Measurements from ENCODE around the gene TYW1. TPM values are rescaled to one million over a fixed set of nuclear protein-coding genes. Genes with fewer than 3 reads are reported as not detected.
"Not testable (repeated sequence)": the region's sequence is repeated elsewhere in the genome, so short reads cannot be mapped to it uniquely, and the experiment has no call there.

Gene TYW1
- total RNA-seq, 4 donors from 2014 or later = 10.7 to 14.2 (median 13.0) TPM

GRCh38 chr7:66960192-66960591 is 36.4 kb upstream of the TYW1 start:
- intact Hi-C loops (cut with DNase I) = no loop called here
- WGBS = 96% methylated on average over 4 of the region's 4 CpGs

GRCh38 chr7:66961096-66961495 is 35.5 kb upstream of the TYW1 start:
- Histone ChIP-seq H3K9me3 (no peaks in the 10 kb centered on the region), H3K36me3 (peaks cover 18 to 48% (median 27%) of the 10 kb centered on the region in 4 donors), H3K4me1 (peaks cover 0 to 3% (median 0%) of the 10 kb centered on the region in 4 donors), H3K27ac (replicated peaks in 1 of 4) (no peak overlapping the region), H3K4me3 (no peak overlapping the region), H3K27me3 (no peaks in the 10 kb centered on the region)
- TF ChIP-seq POLR2AphosphoS5 (IDR thresholded peaks at IDR 0.05) = no peak
- TF ChIP-seq CTCF (IDR thresholded peaks at IDR 0.05) = no peak
- TF ChIP-seq EP300 (IDR thresholded peaks at IDR 0.05) = no peak
- TF ChIP-seq POLR2A (IDR thresholded peaks at IDR 0.05; ENCODE audit: low read depth) = no peak
- no peak for DNase-seq (ENCODE audit: extremely low spot score)
- intact Hi-C loops (cut with DNase I) = no loop called here
- WGBS = 86% methylated on average over 3 of the region's 5 CpGs

More at GRCh38 chr7:66960192-66960591, 36.4 kb upstream of the TYW1 start:
- Histone ChIP-seq H3K4me3 (no peak overlapping the region), H3K4me1 (peaks cover 0 to 3% (median 0%) of the 10 kb centered on the region in 4 donors), H3K9me3 (no peaks in the 10 kb centered on the region), H3K27ac (replicated peaks in 1 of 4) (no peak overlapping the region), H3K27me3 (no peaks in the 10 kb centered on the region), H3K36me3 (peaks cover 26 to 57% (median 35%) of the 10 kb centered on the region in 4 donors)
- no peak for DNase-seq (ENCODE audit: extremely low spot score)
- no peak for TF ChIP-seq POLR2A (IDR thresholded peaks at IDR 0.05; ENCODE audit: low read depth)

GRCh38 chr7:66964411-66964810 is 32.2 kb upstream of the TYW1 start:
- no peaks in the 10 kb centered on the region for H3K4me1 ChIP-seq
- 54% methylated on average over 4 of the region's 4 CpGs for WGBS
- TF ChIP-seq CTCF (IDR thresholded peaks at IDR 0.05) = no peak
- TF ChIP-seq POLR2A (IDR thresholded peaks at IDR 0.05; ENCODE audit: low read depth) = no peak
- intact Hi-C loops (cut with DNase I) = no loop called here
- no peak overlapping the region for H3K4me3 ChIP-seq
- DNase-seq (ENCODE audit: extremely low spot score) = no peak
- H3K36me3 ChIP-seq = peaks cover 0 to 15% (median 3%) of the 10 kb centered on the region in 4 donors
- no peaks in the 10 kb centered on the region for H3K9me3 ChIP-seq
- H3K27ac ChIP-seq (replicated peaks in 1 of 4) = no peak overlapping the region
- no peaks in the 10 kb centered on the region for H3K27me3 ChIP-seq

GRCh38 chr7:66967029-66967428 is 29.6 kb upstream of the TYW1 start:
- TF ChIP-seq EP300 (IDR thresholded peaks at IDR 0.05) = no peak
- no peak for TF ChIP-seq CTCF (IDR thresholded peaks at IDR 0.05)
- TF ChIP-seq POLR2A (IDR thresholded peaks at IDR 0.05; ENCODE audit: low read depth) = no peak
- TF ChIP-seq POLR2AphosphoS5 (IDR thresholded peaks at IDR 0.05) = no peak
- Histone ChIP-seq H3K27ac (replicated peaks in 1 of 4) (no peak overlapping the region), H3K9me3 (no peaks in the 10 kb centered on the region), H3K4me1 (no peaks in the 10 kb centered on the region), H3K4me3 (no peak overlapping the region), H3K36me3 (no peaks in the 10 kb centered on the region), H3K27me3 (no peaks in the 10 kb centered on the region)
- 79% methylated on average over 6 of the region's 6 CpGs for WGBS
- intact Hi-C loops (cut with DNase I) = no loop called here
- DNase-seq (ENCODE audit: extremely low spot score) = no peak

GRCh38 chr7:66969001-66969400 is 27.6 kb upstream of the TYW1 start:
- H3K4me3 ChIP-seq; H3K9me3 ChIP-seq; DNase-seq (ENCODE audit: extremely low spot score); H3K4me1 ChIP-seq; H3K36me3 ChIP-seq; H3K27me3 ChIP-seq; intact Hi-C loops (cut with DNase I); H3K27ac ChIP-seq (replicated peaks in 1 of 4): not testable (repeated sequence)
- 90% methylated on average over 5 of the region's 5 CpGs for WGBS

GRCh38 chr7:66970310-66970709 is 26.3 kb upstream of the TYW1 start:
- Histone ChIP-seq H3K9me3 (no peaks in the 10 kb centered on the region), H3K4me1 (no peaks in the 10 kb centered on the region), H3K4me3 (no peak overlapping the region), H3K36me3 (no peaks in the 10 kb centered on the region), H3K27me3 (no peaks in the 10 kb centered on the region), H3K27ac (replicated peaks in 1 of 4) (no peak overlapping the region)
- intact Hi-C loops (cut with DNase I) = no loop called here
- no peak for DNase-seq (ENCODE audit: extremely low spot score)
- no peak for TF ChIP-seq CTCF (IDR thresholded peaks at IDR 0.05)
- TF ChIP-seq POLR2AphosphoS5 (IDR thresholded peaks at IDR 0.05) = no peak
- TF ChIP-seq POLR2A (IDR thresholded peaks at IDR 0.05; ENCODE audit: low read depth) = no peak
- TF ChIP-seq EP300 (IDR thresholded peaks at IDR 0.05) = no peak
- 87% methylated on average over 5 of the region's 5 CpGs for WGBS

Data from esophagus muscularis mucosa (tissue), 4 donors.